Testis (tissue), 3 donors: ENCODE results near the gene ADCY6. TPM values are rescaled to one million over a fixed set of nuclear protein-coding genes. Genes with fewer than 3 reads are reported as not detected.

Source experiments
- DNase-seq: peaks from one replicate; pipeline ENCODE4 v3.0.0-alpha.2; 2019
- H3K27ac ChIP-seq, 2 donors: fragments of 200-600 bp; sonication (generic); one replicate each; pipeline ENCODE4 v1.5.1; 2019
- H3K27me3 ChIP-seq: fragments of 200-600 bp; sonication (generic); one replicate; pipeline ENCODE4 v1.5.1; 2019
- H3K36me3 ChIP-seq: fragments of 200-600 bp; sonication (generic); one replicate; pipeline ENCODE4 v1.5.1; 2017; ENCODE audit warnings: low read depth; ENCODE audit errors: missing control alignments
- H3K4me1 ChIP-seq: fragments of 200-600 bp; sonication (generic); one replicate; pipeline ENCODE4 v1.5.1; 2019
- H3K4me3 ChIP-seq, 2 donors: fragments of 200-600 bp; sonication (generic); one replicate each; pipeline ENCODE4 v1.5.1; 2017 to 2019
- H3K9me3 ChIP-seq: fragments of 200-600 bp; sonication (generic); one replicate; pipeline ENCODE4 v1.5.1; 2017
- POLR2A ChIP-seq: fragments of 450-650 bp; IDR thresholded peaks from one replicate; pipeline ENCODE4 v1.6.1; 2017; ENCODE audit warnings: antibody characterized with exemption, mild to moderate bottlenecking, moderate library complexity
- WGBS, 2 donors: methylation state at CpG; one replicate each; pipeline ENCODE4 v1.1.5; 2018; 5-methylcytosine and 5-hydroxymethylcytosine counted together
- intact Hi-C: fragments of 100-400 bp; cut with DNase I; formaldehyde crosslinking; loops from one replicate; pipeline ENCODE4 v1.15.1; 2023; ENCODE audit warnings: low total_unique reads
- polyA plus RNA-seq: library from polyadenylated mRNA; stranded (reverse); fragments of 350-450 nt; fragmentation: Illumina TruSeq; extraction: RNeasy Lipid Tissue Mini Kit (QIAGEN cat#74804); gene quantifications from one replicate; pipeline ENCODE4 v1.2.3, GENCODE V29; 2014; ENCODE audit warnings: low read depth, low replicate concordance; ENCODE audit not compliant: insufficient read depth
- total RNA-seq, 2 donors: library from RNA; depleted of rRNA; stranded (reverse); fragments of >200 nt; gene quantifications; one replicate each; pipeline ENCODE4 v1.2.3, GENCODE V29; 2016
- TF ChIP-seq, protein P1 (sequence below), 3 experiments: fragments of 450-650 bp in 2 of 3; fragments of 200-600 bp in 1 of 3; sonication (generic) in 1 of 3; IDR thresholded peaks; one replicate each; pipeline ENCODE4 v1.5.1; 2016 to 2019; ENCODE audit warnings: antibody characterized with exemption in 3 of 3, mild to moderate bottlenecking in 2 of 3, moderate library complexity in 1 of 3

ADCY6 gene
- total and polyA plus RNA-seq, 3 donors from 2014 or later = 16.5 to 26.3 (median 24.5) TPM

DNA sequence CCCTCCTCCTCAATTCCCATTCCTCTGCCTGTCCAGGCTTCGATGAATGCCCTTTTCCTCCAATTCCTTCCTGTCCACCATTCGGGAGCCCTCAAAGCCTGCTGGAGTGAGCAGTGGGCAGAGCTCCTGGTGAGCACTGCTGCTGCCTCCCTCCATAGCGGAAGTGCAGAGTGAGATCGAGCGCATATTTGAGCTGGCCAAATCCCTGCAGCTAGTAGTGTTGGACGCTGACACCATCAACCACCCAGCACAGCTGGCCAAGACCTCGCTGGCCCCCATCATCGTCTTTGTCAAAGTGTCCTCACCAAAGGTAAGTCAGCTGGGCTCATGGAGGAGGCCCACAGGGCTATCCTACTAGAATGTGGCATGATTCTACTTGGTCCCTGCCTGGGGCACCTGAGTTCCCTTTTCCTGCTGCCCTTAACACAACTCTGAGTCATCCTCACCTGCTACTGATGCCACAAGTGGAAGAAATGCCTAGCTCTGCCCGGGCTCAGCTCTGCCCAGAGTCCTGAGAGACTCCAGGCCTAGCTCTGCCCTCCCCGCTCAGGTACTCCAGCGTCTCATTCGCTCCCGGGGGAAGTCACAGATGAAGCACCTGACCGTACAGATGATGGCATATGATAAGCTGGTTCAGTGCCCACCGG lies 37.4 kb upstream of the ADCY6 start:
- H3K27ac ChIP-seq = no peak overlapping the region
- H3K36me3 ChIP-seq = no peaks in the 10 kb centered on the region
- H3K4me3 ChIP-seq = no peak overlapping the region
- peaks cover 3% of the 10 kb centered on the region for H3K4me1 ChIP-seq
- WGBS, 2 donors = 78 to 89% methylated on average over 13 to 15 of the region's 15 CpGs
- TF ChIP-seq, protein P1, sequence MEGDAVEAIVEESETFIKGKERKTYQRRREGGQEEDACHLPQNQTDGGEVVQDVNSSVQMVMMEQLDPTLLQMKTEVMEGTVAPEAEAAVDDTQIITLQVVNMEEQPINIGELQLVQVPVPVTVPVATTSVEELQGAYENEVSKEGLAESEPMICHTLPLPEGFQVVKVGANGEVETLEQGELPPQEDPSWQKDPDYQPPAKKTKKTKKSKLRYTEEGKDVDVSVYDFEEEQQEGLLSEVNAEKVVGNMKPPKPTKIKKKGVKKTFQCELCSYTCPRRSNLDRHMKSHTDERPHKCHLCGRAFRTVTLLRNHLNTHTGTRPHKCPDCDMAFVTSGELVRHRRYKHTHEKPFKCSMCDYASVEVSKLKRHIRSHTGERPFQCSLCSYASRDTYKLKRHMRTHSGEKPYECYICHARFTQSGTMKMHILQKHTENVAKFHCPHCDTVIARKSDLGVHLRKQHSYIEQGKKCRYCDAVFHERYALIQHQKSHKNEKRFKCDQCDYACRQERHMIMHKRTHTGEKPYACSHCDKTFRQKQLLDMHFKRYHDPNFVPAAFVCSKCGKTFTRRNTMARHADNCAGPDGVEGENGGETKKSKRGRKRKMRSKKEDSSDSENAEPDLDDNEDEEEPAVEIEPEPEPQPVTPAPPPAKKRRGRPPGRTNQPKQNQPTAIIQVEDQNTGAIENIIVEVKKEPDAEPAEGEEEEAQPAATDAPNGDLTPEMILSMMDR (IDR thresholded peaks at IDR 0.05) = no peak
- no peak for TF ChIP-seq POLR2A
- no peaks in the 10 kb centered on the region for H3K27me3 ChIP-seq
- DNase-seq = no peak
- intact Hi-C loops = no loop called here
- no peaks in the 10 kb centered on the region for H3K9me3 ChIP-seq

DNA sequence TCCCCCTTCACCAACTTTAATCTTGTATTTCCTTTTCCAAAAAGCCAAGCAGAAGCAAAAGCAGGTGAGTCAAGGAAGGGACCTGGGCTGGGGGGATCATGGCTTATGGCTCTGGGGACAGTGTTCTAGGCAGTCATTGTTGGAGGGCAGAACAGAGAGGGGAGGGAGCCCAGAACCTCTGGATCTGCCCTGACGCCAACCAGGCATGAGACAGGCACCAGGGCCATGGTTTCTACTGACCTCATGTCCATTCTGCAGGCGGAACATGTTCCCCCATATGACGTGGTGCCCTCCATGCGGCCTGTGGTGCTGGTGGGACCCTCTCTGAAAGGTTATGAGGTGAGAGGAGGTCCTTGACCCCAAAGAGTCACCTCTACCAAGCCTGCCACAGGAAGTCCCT lies 36.0 kb upstream of the ADCY6 start:
- Histone ChIP-seq H3K4me3 (no peak overlapping the region), H3K36me3 (no peaks in the 10 kb centered on the region), H3K27ac (no peak overlapping the region), H3K4me1 (peaks cover 3% of the 10 kb centered on the region), H3K27me3 (no peaks in the 10 kb centered on the region), H3K9me3 (no peaks in the 10 kb centered on the region)
- intact Hi-C loops = no loop called here
- TF ChIP-seq, protein P1 (IDR thresholded peaks at IDR 0.05) = no peak
- TF ChIP-seq POLR2A = no peak
- no peak for DNase-seq
- WGBS, 2 donors = 88 to 94% methylated on average over 4 of the region's 4 CpGs

DNA sequence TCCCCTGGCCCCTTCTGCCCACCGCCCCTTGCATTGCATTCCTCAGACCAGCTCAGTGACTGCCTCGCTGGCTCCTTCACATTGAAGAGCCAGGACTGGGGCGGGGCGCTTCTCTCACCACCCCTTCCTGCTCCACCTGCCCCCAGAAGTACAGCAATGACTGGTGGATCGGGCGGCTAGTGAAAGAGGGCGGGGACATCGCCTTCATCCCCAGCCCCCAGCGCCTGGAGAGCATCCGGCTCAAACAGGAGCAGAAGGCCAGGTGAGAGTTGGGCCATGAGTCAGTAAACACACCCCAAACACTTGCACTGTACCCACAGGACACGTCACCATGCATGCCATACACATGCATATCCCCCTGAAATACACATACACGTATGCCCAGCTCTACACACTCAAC lies 35.2 kb upstream of the ADCY6 start:
- Histone ChIP-seq H3K36me3 (no peaks in the 10 kb centered on the region), H3K27ac (no peak overlapping the region), H3K27me3 (no peaks in the 10 kb centered on the region), H3K9me3 (no peaks in the 10 kb centered on the region), H3K4me1 (peaks cover 3% of the 10 kb centered on the region), H3K4me3 (no peak overlapping the region)
- TF ChIP-seq, protein P1 (IDR thresholded peaks at IDR 0.05) = no peak
- no peak for TF ChIP-seq POLR2A
- intact Hi-C loops = no loop called here
- DNase-seq = no peak
- WGBS, 2 donors = 87 to 94% methylated on average over 12 of the region's 12 CpGs

DNA sequence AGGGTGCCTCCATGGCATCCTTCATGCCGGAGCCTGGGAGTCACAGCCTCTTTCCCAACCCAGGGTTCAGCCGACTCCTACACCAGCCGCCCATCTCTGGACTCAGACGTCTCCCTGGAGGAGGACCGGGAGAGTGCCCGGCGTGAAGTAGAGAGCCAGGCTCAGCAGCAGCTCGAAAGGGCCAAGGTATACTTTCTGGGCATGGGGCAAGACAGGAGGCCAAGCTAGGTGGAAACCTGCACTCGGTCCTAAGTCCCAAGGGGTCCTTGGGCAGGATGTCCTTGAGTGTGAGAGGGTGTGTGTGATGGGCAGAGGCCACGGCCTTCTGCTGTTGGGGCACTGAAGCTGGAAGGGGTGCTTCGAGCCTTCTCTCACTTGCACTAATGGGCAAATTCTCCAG lies 34.4 kb upstream of the ADCY6 start:
- no peak overlapping the region for H3K27ac ChIP-seq
- no peak for TF ChIP-seq POLR2A
- TF ChIP-seq, protein P1 (IDR thresholded peaks at IDR 0.05) = no peak
- H3K36me3 ChIP-seq = no peaks in the 10 kb centered on the region
- no peak for DNase-seq
- peaks cover 3% of the 10 kb centered on the region for H3K4me1 ChIP-seq
- H3K9me3 ChIP-seq = no peaks in the 10 kb centered on the region
- intact Hi-C loops = no loop called here
- H3K27me3 ChIP-seq = no peaks in the 10 kb centered on the region
- 85 to 93% methylated on average over 11 of the region's 11 CpGs for WGBS, 2 donors
- no peak overlapping the region for H3K4me3 ChIP-seq

DNA sequence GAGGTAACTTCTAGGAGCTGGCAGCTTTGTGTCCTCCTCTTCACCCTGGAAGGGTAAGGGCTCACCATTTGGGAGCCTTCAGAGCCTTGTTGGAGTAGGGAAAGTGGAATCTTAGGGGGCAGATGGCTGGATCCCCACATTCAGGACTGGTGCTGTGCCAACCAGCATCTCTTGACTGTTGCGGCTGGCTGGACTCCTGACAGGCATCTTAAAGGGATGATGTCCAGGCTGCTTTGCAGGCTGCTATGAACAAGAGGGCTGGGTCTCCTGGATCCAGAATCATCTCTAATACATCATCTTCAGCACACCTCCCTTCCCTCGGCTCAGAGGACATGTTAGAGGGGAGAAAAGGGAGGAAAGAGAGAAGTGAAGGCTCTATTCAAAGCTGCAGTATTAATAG lies 33.8 kb upstream of the ADCY6 start:
- DNase-seq = no peak
- intact Hi-C loops = no loop called here
- no peak overlapping the region for H3K4me3 ChIP-seq
- H3K27me3 ChIP-seq = no peaks in the 10 kb centered on the region
- no peak overlapping the region for H3K27ac ChIP-seq
- H3K36me3 ChIP-seq = no peaks in the 10 kb centered on the region
- WGBS, 2 donors = 58 to 85% methylated on average over 2 of the region's 2 CpGs
- no peak for TF ChIP-seq POLR2A
- TF ChIP-seq, protein P1 (IDR thresholded peaks at IDR 0.05) = no peak
- peaks cover 3% of the 10 kb centered on the region for H3K4me1 ChIP-seq
- no peaks in the 10 kb centered on the region for H3K9me3 ChIP-seq
